Measurements from ENCODE around the gene MUC5AC. TPM values are rescaled to one million over a fixed set of nuclear protein-coding genes. Genes with fewer than 3 reads are reported as not detected.

MUC5AC gene
- total RNA-seq, 1 donor from 2014 or later, result not detected

DNA sequence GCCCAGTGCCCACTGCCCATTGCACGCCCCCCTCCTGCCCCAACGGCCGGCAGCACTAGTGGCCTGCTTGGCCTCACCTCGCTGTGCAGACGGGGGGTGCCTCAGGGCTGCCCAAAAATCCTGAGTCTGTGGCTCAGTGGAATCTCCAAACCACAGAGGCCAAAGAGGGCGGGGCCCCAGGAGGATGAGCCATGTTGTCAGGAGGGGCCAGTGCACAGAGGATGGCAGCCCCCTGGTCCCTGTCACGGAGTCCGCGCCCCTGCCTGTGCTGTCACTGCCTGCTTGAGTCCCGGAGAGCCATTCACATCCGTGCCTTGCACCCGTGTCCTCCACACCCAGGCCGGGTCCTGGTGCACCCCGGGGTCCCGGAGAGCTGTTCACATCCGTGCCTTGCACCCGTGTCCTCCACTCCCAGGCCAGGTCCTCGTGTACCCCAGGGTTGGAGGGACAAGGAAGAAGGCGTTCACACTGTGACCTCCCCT, 36.4 kb upstream of the MUC5AC start:
- no peak for DNase-seq

- no peak for DNase-seq
These were observed 35.7 kb upstream of the MUC5AC start for GRCh38 chr11:1121813-1122663.

DNA sequence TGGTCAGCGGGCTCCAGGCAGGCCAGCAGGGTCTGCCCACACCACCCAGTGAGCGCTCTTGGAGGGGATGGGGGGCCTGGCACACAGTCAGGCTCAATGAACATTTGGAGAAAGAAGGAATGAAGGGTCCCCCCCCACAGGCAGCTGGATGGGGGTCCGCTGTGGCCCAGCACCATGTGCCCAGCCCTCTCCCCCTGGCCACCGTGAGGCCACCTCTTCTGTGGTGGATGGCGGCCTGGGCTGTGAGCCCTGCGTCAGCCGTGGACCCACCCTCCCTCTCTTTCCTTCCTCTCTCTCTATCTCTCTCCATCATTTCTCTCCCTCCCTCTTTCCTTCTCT, 35.1 kb upstream of the MUC5AC start:
- no peak for DNase-seq

GRCh38 chr11:1123970-1124369, 33.8 kb upstream of the MUC5AC start:
- no peak for DNase-seq

DNA sequence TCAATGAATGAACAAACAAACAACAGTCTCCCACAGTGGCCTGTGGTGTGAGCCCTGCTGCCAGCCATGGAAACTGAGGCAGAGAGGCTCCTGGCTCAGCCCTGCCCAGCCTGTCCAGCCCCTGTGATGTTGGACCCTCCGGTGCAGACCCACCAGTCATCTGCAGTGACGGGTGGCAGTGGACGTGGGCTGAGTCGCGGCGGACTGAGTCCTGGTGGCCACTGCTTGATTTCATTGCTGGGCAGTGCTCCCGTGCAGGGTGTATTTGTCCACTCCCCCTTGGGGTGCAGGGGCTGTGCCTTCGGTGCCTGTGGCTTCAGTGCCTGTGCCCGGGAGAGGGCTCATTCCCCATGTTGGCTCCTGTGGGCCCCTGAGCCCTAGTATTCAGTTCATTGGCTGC, 31.9 kb upstream of the MUC5AC start:
- no peak for DNase-seq

DNA sequence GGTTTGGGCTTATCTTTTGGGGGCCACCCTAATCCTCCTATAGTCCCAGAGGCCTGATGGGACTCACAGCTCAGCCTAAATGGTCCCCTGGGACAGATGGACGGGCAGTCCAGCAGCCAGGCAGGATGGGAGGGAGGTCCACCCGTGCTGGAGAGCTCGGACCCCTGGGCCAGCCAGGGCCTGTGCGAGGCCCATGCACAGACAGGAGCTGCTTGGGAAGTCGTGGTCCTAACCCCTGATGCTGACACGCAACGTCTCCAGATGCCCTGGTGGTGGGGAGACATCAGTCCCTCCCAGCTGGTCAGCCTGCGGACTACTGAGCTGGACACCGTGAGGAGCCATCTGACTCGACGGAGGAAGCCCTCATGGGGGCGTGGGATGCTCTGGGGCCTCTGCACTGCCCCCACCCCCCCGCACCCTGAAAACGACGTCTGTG, 31.2 kb upstream of the MUC5AC start:
- DNase-seq, result no peak

GRCh38 chr11:1126935-1127663, 30.7 kb upstream of the MUC5AC start:
- no peak for DNase-seq

DNA sequence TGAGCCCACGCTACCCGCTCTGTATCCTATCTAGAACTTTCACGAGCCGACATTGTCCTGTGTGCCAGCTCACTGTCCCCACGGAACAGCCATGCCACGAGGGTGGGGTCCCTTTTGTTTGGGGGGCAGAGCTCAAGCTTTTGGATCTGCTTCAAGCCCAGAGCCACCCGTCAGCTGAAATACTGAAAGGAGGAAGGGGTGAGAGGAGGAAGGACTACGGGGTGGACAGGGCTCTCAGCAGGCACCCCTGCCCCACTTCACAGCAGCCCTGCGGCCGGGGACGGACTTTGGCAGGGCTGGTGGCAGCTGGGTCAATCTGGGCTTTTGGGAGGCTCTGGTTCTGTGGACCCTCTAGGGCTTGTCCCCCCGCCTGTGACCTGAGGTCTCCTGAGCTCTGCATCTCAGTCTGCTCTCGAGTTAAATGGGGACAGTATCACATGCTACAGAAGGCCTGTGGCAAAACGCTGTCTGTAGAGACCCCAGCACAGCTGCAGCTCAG, 30.0 kb upstream of the MUC5AC start:
- DNase-seq, result no peak

GRCh38 chr11:1128311-1129142, 29.2 kb upstream of the MUC5AC start:
- no peak for DNase-seq

DNA sequence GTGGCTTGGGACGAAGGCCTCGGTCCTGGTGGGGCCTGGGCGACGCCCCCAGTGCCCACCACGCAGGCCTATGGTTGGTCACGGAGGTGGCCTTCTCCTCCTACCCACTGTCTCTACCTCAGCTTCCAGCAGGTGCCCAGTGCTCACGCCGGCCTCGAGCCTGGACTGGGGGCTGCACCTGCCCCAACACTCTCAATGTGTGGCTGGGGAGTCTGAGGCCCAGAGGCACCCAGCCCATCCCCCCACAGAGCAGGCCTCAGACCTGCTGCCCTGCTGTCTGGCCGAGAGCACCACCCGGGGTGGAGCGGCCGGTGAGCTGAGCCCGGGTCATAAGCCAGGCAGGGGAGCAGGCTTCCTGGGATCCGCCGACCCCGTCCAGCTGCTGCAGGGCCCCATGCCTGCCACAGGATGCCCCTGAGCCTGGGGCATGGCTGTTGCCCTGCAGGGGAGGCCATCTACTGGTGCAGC, 28.6 kb upstream of the MUC5AC start:
- DNase-seq, result no peak

- DNase-seq, result no peak
These were observed 28.1 kb upstream of the MUC5AC start for GRCh38 chr11:1129611-1130160.

DNA sequence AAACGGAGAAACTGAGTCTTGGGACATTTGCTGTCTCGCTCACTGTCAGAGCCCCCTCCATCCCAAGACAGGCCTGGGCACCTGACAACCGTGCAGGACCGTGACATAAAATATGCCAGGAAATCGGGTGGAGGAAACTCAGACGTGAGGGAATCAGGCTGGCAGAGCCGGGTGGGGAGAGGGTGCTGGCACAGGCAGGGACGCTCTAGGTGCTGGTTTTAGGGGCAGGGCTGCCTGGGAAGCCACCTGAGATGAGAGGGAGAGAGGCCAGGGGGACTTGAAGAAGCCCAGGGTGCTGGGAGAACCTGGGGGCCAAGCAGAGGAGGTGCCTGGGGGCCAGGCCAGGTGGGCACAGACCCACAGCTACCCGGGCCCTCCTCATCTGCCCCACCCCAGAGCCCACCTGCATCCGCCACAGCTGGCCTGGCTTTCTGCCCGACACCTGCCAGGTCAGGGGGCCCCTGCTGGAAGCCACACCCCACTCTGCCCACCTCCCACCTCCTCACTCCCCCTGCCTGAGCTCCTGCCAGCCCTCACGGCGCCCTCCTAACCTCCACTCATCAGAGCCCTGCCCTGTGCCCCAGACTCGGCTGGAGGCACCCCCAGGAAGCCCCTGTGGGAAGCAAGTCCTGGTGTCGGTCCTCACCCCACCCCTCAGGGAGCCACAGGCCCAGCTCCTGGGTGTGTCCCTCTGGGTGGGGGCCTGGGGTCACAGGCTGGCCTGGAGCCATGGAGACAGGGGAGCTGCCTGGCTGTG, 27.3 kb upstream of the MUC5AC start:
- DNase-seq, result no peak

DNA sequence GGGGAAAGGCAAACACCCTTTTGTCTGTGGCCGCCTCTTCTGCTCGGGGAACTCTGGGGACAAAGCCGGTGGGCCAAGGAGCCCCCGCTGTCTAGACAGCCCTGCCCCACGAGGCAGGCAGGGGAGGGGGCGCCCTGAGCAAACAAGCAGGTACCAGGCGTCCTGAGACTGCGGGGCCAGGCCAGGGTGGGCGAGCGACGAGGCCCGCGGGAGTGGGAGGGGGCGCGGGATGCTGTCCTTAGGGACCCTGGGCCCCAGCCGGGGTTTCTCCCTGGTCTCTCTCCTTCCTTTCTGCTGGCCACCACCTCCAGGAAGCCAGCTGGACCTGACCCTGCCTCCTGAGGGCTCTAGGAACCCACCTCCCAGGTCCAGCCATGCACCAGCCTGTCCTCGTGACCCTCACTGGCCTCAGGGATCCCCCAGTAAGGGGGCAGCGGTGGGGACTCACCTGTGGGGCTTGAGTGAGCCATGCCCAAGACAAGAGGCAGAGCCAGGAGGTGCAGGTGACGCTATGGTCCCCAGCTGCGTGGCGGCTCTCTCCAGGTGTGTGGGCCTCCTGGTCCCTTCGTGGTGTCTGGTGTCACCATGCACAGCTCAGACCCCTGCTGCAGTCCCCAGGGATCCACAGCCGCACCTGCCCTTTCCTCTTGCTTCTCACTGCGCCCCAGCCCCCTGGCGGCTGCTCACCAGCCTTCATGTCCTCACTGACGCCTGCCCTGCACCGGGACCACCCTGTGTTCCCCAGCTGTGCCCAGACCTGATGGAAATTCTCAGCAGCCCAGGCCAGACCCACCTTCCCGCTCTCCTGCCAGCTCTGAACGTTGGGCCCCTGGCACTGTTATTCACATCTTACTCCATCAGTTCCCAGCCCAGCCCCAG, 26.5 kb upstream of the MUC5AC start:
- DNase-seq, result no peak

DNA sequence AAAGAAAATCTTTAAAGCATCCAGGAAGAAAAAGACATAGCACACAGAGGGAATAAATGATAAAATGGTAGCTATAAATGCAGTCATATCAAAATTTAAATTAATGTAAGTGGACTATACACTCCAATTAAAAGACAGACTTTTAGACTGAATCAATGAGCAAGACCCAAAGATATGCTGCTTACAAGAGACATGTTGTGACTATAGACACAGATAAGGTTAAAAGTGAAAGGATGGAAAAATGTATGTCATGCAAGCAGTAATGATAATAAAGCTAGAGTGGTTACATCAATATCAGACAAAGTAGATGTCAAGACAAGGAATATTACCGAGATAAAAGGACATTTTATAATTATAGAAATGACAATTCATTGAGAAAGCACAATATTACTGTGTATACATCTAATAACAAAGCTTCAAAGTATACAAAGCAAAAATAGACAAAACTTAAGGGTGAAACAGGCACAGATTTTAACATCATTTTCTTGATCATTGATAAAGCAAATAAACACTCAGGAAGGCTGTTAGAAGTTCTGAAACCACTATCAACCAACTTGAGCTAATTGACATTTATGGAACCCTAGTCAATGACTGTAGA, 22.8 kb upstream of the MUC5AC start:
- DNase-seq, result no peak

GRCh38 chr11:1138097-1138496, 19.7 kb upstream of the MUC5AC start:
- no peak for DNase-seq

DNA sequence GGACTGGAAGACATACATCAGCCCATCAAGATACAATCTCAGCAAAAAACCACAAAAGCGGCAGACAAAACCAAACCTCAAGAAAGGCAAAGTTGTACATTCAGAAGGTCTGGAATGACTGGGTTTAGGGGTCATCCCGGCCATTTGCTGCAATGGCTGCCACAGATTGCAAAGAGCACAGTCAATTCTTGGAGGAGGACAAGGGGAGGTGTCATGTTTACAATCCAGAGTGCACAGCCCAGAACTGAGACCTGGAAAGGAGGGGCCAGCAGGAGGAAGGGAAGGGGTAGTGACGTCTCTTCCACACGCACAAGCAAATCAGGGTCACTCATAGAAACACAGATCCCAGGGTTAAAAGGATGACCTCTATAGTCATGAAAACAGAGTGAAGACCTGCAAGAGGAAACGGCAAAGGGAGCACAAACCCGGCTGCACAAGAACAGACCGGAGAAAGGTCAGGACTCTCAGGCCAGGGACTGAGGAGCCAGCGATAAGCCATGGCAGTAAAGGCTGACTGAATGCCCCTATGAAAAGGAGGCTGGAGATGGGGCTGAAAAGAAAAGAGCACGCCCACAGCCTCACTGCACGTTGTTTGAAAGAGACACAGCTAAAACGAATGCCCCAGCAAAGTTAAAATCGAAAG, 18.2 kb upstream of the MUC5AC start:
- no peak for DNase-seq

- DNase-seq, result no peak
These were observed 16.9 kb upstream of the MUC5AC start for GRCh38 chr11:1140642-1141490.

- no peak for DNase-seq
These were observed 11.4 kb upstream of the MUC5AC start for GRCh38 chr11:1146365-1146764.

DNA sequence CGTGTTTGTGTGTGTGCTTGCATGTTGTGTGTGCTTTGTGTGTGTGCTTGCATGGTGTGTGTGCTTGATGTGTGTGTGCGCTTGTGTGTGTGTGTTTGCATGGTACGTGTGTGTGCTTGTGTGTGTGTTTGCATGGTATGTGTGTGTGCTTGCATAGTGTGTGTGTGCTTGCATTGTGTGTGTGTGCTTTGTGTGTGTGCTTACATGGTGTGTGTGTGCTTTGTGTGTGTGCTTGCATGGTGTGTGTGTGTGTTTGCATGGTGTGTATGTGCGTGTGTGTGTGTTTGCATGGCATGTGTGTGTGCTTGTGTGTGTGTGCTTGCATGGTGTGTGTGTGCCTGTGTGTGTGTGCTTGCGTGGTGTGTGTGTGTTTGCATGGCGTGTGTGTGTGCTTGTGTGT, 10.0 kb upstream of the MUC5AC start:
- DNase-seq, result no peak
